Islet of Langerhans (tissue), 1 donor: ENCODE data around the gene WDR93.

Experiments used
- FAIRE-seq: peaks from one replicate; lab custom pipeline; 2011; peaks lifted over from hg19 to GRCh38; lab: Jason Lieb, UNC

The WDR93 gene

GRCh38 chr15:89690276-89691218 lies at the start of gene WDR93, which contains the start of gene PEX11A:
TSS of gene WDR93 (plus strand) at chr15:89690811. CDS start at chr15:89701747, 10,936 bp downstream.
TSS of gene PEX11A (minus strand) at chr15:89690754. CDS start at chr15:89690632, 122 bp downstream.
- no peak for FAIRE-seq

DNA sequence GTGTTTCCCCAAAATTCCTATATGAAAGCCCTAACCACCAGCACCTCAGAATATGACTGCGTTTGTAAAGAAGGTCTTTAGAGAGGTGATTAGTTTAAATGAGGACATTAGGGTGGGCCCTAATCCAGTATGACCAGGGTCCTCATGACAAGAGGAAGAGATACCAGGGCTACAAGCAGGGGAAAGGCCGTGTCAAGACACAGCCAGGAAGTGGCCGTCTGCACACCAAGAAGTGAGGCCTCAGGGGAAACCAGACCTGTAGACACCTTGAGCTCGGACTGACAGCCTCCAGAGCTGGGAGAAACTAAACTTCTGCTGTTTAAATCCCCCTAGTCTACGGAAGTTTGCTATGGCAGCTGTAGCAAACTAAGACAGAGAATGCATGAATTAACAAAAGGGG lies 49.6 kb upstream of the WDR93 start:
- FAIRE-seq: no peak

- FAIRE-seq: no peak
Observed at GRCh38 chr15:89642106-89642505, 48.5 kb upstream of the WDR93 start.

DNA sequence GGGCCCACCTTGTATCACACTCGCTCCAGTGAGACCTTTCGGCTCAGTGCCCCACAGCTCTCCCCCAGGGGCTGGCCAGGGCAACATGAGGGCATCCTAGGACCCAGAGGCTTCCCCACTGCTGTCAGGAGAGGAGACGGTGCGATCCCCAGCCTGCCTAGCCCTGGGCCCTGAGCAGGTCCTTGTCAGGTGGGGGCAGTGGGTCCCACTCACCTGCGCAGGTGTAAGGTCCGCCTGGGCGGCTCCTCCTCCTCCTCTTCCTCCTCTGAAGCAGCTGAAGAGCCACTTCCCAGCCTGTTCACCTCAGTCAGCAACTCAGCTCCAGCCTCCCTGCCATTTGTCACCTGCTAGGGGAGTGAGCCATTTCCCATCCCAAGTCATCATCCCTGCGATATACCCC lies 44.9 kb upstream of the WDR93 start:
- FAIRE-seq: no peak

- FAIRE-seq: no peak
Observed at GRCh38 chr15:89646416-89647141, 44.0 kb upstream of the WDR93 start.

DNA sequence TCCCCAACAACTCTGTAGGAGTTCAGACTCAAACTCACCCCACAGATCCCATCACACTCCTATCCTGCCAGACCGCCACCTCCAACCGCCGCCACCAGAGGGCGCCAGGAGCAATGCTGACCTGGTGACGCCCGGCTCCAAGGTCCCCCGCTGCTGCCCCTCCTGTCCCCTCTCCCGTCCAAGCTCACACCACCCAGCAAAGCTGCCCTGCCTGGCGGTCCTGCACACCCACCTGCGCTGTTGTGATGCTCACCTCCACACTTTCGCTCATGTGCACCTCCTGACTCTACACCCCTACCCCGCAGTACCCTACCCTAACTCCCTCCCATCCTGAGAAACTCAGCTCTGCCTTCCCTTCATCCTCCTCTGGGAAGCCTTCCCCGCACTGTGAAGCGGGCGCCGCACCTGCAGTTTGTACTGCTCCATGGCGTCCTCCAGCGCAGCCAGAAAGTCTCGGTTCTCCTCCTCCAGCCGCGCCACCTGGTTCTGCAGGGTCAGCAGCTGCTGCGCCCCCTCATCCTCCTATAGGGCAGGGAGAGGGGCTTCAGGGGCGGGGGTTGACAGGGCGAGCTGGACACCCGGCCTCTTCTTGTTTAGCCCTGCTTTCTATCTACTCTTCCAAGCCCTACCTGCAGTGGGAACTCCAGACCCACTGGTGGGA lies 43.3 kb upstream of the WDR93 start:
- FAIRE-seq: no peak

GRCh38 chr15:89648106-89649012 lies 42.3 kb upstream of the WDR93 start:
- no peak for FAIRE-seq

DNA sequence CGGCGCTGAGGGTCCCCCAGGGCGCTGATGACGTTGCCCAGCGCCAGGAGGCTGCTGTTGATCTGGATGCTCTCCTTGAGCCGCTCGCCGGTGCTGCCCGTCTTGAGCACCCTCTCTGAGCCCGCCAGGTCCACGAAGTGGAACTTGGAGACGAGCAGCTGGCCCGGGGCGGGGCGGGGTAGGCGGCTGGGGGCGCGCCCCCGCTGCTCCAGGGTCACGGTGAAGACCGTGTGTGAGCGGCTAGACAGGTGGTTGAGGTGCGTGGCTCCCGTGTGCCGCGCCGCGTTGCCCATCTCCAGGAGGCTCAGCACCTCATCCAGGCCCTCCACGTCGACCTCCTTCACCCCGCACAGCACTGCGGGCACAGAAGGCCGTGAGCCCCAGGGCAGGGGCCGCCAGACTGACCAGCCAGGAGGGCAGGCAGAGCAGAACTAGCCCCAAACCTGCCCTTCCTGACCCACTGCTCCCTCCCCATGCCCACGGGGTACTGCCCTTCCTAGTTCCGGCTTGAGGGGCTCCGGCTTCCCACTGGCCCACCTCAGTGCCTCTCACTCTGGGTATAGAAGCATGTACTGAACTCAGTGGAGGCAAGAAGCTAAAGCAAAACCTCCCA lies 41.5 kb upstream of the WDR93 start:
- FAIRE-seq: no peak

DNA sequence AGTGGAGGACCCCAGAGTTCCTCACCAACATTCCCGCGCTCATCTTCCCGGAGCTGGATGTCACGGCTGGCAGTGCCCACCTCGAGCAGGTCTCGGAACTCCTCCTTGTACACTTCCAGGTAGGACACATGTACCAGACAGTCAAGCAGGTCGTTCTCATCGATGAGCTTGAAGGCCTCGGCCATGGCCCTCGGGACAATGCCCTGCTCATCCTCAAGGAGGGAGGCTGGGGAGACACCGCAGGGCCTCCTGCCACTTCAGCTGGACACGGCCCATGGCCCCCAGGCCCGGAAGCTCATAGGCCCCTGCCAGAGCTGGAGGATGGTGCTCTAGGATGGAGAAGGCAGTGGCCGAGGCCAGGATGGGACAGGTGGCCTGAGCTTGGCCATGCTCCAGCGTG lies 40.9 kb upstream of the WDR93 start:
- no peak for FAIRE-seq

GRCh38 chr15:89652131-89652530 lies 38.5 kb upstream of the WDR93 start:
- FAIRE-seq: no peak

- FAIRE-seq: no peak
Observed at GRCh38 chr15:89652666-89653065, 37.9 kb upstream of the WDR93 start.

DNA sequence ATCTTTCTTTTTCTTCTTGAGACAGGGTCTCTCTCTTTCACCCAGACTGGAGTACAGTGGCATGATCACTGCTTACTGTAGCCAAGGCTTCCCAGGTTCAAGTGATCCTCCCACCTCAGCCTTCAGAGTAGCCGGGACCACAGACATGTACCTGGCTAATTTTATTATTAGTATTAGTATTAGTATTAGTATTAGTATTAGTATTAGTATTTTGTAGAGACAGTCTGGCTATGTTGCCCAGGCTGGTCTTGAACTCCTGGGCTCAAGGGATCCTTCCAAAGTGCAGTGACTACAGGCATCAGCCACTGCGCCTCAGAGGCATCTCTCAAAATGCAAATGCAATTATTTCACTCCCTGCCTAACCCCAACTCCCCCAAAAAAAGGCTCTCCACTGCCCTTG lies 37.0 kb upstream of the WDR93 start:
- FAIRE-seq: no peak

- no peak for FAIRE-seq
Observed at GRCh38 chr15:89654301-89654761, 36.3 kb upstream of the WDR93 start.

- no peak for FAIRE-seq
Observed at GRCh38 chr15:89654847-89655805, 35.5 kb upstream of the WDR93 start, which contains the start of gene KIF7. TSS of gene KIF7 (minus strand) at chr15:89655467. CDS start at chr15:89652930, 2,537 bp downstream.

GRCh38 chr15:89656116-89656815 lies 34.3 kb upstream of the WDR93 start:
- FAIRE-seq: no peak

DNA sequence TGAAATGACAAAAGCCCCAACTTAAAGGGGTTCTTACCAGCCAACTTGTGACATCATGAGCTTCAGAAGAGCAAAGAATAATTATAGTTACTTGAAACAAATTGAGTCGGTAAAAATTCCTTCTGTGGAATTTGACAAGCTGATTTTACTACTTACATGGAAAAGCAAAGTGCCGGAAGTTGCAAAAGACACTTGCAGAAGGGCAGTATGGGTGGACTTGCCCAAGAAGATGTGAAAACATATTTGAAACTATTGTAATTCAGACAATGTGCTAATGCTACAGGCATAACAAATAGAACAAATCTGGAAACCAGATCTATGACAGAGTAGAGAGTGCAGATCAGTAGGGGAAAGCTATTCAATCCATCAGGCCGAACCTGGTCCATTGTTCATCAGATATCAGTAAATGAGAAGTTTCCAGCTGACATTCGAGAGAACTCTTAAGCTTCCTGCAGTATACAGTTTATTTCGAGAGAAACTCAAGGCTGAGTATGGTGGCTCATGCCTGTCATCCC lies 32.9 kb upstream of the WDR93 start:
- no peak for FAIRE-seq

- FAIRE-seq: no peak
Observed at GRCh38 chr15:89659295-89659694, 31.3 kb upstream of the WDR93 start.

DNA sequence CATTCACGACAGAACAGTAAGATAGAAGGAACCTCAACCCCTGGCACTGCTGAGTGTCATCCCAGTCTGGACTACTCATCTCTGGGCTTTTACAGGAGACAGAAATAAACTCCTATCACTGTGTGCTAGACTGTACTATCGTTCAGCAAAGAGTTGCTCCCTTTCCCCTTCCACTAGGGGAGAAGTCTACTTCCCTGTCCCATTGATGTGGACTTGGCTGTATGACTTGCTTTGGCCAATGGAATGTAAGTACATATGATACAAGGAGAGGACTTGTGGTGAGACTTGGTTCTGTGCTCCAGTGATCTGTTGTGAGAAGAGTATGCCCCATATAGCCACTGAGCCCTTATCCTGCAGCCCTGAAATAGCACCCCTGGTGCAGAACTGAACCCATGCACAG lies 30.1 kb upstream of the WDR93 start:
- no peak for FAIRE-seq
